Myocyte (in vitro differentiated cells): Measurements from ENCODE around the gene PANK1. TPM values are rescaled to one million over a fixed set of nuclear protein-coding genes. Genes with fewer than 3 reads are reported as not detected.
"Not testable (repeated sequence)": the region's sequence is repeated elsewhere in the genome, so short reads cannot be mapped to it uniquely, and the experiment has no call there.

Experiments
- DNase-seq: peaks from one replicate; pipeline ENCODE4 v3.0.0-alpha.2; 2012; ENCODE audit warnings: low read depth
- total RNA-seq: library from RNA; depleted of rRNA; stranded (reverse); fragments of >200 nt; gene quantifications from 2 replicates; pipeline ENCODE4 v1.2.3, GENCODE V29; 2014

The PANK1 gene
- total RNA-seq, 1 donor from 2014 or later: 21.9 TPM

- DNase-seq: no peak
These were observed 23.6 kb downstream of the PANK1 start for GRCh38 chr10:89621438-89621837.

- not testable (repeated sequence) for DNase-seq
These were observed 24.7 kb downstream of the PANK1 start for GRCh38 chr10:89620296-89620695.

GRCh38 chr10:89615824-89616223 lies 29.2 kb downstream of the PANK1 start:
- DNase-seq: no peak

- DNase-seq: no peak
These were observed 29.9 kb downstream of the PANK1 start for GRCh38 chr10:89615112-89615511.

DNA sequence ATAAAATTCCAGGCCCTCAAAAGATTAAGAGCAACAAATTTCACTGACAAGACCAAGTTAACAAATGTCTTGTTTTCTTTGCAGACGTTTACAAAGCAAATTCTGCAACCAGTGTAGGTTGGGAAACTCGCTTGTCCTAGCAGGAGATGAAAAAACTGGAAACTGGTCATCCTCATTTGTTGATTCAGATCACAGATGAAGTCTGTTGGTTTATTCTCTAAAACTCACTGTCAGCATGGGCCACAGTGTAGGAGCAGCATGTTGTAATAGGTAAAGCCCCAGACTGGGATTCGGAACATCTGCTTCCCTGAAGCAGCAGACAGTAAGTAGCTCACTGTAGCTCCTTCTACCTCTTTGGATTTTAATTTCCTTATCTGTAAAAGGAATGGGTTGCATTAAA lies 31.5 kb downstream of the PANK1 start:
- no peak for DNase-seq

DNA sequence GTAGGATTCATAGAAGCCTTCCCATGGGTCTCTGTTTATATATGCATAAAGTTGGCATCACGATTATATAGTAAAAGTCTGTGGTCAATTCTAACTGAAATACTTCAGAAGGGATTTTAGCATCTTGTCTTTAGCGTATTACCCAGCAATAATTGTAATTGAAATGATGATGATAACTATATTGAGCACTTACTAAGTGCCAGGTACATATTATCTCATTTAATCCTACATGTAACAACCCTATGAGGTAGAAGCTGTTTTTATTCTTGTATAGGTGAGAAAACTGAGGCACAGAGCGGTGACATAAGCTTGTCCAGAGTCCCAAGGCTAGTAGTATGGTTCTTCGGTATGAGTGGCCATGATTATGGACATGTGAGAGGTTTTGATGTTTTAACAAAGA lies 33.8 kb downstream of the PANK1 start:
- DNase-seq: no peak

GRCh38 chr10:89609833-89610346 lies 35.2 kb downstream of the PANK1 start:
- no peak for DNase-seq

DNA sequence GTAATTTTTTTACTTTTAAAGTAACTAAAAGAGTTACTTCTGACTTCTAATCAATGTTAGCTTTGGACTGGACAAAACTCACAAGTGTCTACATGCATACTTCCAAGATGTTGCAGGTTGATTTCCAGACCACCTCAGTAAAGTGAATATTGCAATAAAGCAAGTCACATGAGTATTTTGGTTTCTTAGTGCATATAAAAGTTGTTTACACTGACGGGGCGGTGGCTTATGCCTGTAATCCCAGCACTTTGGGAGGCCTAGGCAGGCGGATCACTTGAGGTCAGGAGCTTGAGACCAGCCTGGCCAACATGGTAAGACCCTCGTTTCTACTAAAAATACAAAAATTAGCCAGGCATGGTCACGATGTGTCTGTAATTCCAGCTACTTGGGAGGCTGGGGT lies 40.8 kb downstream of the PANK1 start:
- no peak for DNase-seq

GRCh38 chr10:89602919-89603318 lies 42.1 kb downstream of the PANK1 start:
- DNase-seq: no peak

GRCh38 chr10:89601728-89602361 lies 43.2 kb downstream of the PANK1 start:
- no peak for DNase-seq

- no peak for DNase-seq
These were observed 45.0 kb downstream of the PANK1 start for GRCh38 chr10:89600041-89600440.

DNA sequence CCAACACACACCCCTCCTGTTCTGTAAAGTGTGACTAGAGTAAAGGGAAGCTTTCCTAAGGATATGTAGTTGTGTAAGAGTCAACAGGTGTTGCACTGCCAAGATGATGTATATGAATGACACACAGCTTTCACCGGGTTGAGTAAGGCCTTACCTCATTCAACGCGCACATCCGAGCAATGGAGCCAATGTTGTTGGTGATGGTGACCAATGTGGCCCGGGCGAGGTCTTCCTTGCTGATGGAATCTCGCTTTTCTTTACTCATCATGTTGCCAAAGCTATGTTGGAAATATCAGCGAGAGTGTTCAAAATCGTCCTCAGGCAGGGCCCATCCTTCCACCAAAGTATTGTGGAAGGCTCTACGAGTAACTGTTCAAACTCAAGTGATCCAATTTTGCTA lies 52.0 kb downstream of the PANK1 start:
- DNase-seq: no peak

DNA sequence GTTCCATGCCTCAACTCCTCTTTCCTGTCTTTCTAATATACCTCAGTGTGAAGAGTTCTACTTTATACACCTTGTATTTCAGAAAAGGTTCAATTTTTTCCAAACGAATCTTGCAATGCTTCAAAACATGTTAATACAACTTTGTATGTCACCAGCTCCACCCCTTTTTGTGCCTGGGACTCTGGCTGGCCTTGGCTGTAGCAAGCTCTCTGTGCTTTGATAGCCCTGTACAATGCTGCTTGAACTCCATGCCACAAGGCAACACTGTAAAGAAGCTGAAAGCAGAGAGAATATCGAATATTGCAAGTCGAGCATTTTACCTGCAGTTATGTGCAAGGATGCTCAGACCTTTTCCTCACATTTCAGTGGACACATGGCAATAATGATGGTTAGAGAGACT lies 52.5 kb downstream of the PANK1 start:
- no peak for DNase-seq

DNA sequence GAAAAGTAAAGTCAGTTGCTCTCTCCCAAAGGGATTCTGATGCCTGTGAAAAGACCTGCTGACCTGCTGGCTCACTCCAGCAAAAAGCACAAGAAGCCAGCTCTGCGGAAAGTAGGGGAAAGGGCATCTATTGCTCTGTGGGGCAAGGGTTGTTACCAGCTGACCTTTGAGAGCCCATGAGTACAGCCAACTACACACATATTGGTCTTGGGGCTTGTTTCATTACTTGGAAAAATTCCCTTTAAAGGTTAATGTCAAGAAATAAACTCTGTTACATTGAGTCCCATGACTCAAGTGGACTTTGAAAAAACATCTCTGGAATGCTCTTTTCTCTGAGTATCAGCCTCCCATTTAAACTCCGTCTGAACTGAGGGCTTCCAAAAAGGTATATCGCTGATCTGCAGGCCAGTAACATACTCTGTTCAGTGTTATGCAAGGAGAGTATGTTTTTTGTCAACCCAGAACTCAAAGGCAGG lies 53.2 kb downstream of the PANK1 start:
- DNase-seq: no peak

DNA sequence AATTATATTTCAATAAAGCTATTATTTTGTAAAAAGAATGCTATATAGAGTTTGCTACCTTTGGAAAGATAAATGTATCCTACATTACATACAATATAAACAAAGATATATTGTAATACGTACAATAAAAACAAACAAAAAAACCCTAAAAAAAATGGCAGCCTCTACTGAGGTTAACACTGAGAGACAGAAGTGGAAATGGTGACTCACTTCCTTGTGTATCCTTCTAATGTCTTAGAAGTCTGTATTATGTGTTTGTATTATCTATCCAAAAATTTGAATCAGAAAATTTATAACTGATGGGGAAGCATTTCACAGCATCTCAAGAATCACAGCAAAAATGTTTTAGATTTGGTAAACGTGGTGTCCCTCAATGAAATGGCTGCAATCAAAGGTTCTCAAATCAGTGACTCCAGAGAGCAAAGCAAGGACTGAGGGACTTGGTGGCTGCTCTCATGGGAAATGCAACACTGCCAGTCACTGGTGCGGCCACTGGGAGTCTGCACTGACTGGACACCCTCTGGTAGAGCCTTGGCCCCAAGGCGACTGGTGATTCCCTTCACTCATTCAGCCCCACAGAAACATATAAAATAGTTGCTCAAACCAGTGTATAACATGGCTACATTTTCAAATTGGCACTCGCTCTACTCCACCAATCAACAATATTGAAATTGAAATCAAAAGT lies 53.8 kb downstream of the PANK1 start:
- no peak for DNase-seq

GRCh38 chr10:89590326-89590725 lies 54.7 kb downstream of the PANK1 start:
- no peak for DNase-seq

DNA sequence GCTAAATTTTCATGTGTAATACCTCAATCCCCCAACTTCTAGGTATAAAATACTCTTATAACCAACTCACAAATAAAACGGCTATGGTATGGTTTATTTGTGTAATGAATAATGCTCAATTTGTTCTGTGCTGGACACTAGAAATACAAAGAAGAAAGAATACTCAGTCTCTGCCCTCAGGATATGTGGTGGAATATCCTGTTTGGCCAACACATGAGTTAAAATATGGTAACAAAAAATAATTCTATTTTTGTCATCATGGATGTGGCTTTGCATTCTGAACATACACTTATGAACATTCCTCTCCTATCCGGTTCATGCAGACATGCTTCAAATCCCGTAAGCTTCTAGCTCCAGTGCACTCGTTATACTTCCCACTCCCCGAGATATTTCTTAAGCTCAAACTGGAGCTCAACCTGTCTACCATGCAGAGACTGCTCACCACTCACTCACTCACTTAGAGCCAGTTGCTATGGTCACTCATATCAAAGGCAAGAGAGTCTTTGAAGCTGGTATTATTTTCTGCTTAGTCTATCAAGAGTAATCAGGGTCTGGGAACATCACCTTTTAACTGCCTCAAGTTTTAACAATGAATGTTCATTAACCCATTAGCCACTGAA lies 55.8 kb downstream of the PANK1 start:
- DNase-seq: peak; percentile 59

DNA sequence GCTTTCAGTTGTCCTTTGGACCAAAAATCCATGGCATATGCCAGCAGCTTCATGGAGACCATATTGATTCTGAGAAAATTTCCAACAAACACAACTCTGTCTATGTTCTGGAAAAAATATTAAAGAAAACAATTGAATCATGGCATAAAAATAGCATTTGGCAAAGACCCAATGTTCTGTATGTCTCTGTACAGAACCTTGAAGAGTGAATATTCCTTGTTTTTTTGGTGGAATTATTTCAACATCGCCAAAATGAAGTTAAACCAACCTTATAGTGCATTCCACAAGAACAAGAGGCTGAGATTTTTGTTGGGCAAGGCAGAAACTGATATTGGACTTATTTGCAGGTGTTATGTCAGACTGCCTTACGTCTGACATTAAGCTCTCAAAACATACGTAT lies 56.4 kb downstream of the PANK1 start:
- DNase-seq: peak; percentile 10

- no peak for DNase-seq
These were observed 63.0 kb downstream of the PANK1 start for GRCh38 chr10:89582022-89582421.

GRCh38 chr10:89580243-89580642 lies 64.8 kb downstream of the PANK1 start:
- DNase-seq: no peak

GRCh38 chr10:89576696-89577095 lies 68.3 kb downstream of the PANK1 start:
- DNase-seq: no peak

- no peak for DNase-seq
These were observed 69.0 kb downstream of the PANK1 start for GRCh38 chr10:89576022-89576421.
